Endothelial cell (in vitro differentiated cells): ENCODE data around the gene AQP7. TPM values are rescaled to one million over a fixed set of nuclear protein-coding genes. Genes with fewer than 3 reads are reported as not detected.

Experiments used
- DNase-seq: peaks from one replicate; pipeline ENCODE4 v3.0.0; 2021; ENCODE audit warnings: low spot score
- H3K27ac Mint-ChIP-seq: one replicate; pipeline ENCODE4 v1.8.0; 2021; ENCODE audit warnings: mixed read lengths, inconsistent platforms; ENCODE audit not compliant: unreplicated experiment
- H3K27me3 Mint-ChIP-seq: one replicate; pipeline ENCODE4 v1.8.0; 2021; ENCODE audit warnings: mild to moderate bottlenecking, moderate library complexity, mixed read lengths, inconsistent platforms; ENCODE audit not compliant: unreplicated experiment
- H3K36me3 Mint-ChIP-seq: one replicate; pipeline ENCODE4 v1.8.0; 2021; ENCODE audit warnings: mild to moderate bottlenecking, low read depth, mixed read lengths, inconsistent platforms; ENCODE audit not compliant: unreplicated experiment
- H3K4me1 Mint-ChIP-seq: one replicate; pipeline ENCODE4 v1.8.0; 2021; ENCODE audit warnings: mild to moderate bottlenecking, mixed read lengths, inconsistent platforms; ENCODE audit not compliant: unreplicated experiment
- H3K4me3 Mint-ChIP-seq: one replicate; pipeline ENCODE4 v1.8.0; 2021; ENCODE audit warnings: mild to moderate bottlenecking, mixed read lengths, inconsistent platforms; ENCODE audit not compliant: unreplicated experiment
- H3K9me3 Mint-ChIP-seq: one replicate; pipeline ENCODE4 v1.8.0; 2021; ENCODE audit warnings: mixed read lengths, inconsistent platforms; ENCODE audit not compliant: unreplicated experiment
- total RNA-seq: library from RNA; stranded (reverse); fragmentation: NEBNext Ultra II Directional; extraction: Animal tissue kit (Norgen Biotek cat#: 25700); gene quantifications from one replicate; pipeline ENCODE4 v1.2.1, GENCODE V29; 2021; ENCODE audit not compliant: unreplicated experiment
- TF ChIP-seq, protein P1 (sequence below): fragments of 200-600 bp; sonication (generic); IDR thresholded peaks from one replicate; pipeline ENCODE4 v1.5.0; 2021; ENCODE audit warnings: antibody characterized with exemption; ENCODE audit not compliant: unreplicated experiment

The AQP7 gene
- total RNA-seq, 1 donor from 2014 or later = 0.64 TPM

DNA sequence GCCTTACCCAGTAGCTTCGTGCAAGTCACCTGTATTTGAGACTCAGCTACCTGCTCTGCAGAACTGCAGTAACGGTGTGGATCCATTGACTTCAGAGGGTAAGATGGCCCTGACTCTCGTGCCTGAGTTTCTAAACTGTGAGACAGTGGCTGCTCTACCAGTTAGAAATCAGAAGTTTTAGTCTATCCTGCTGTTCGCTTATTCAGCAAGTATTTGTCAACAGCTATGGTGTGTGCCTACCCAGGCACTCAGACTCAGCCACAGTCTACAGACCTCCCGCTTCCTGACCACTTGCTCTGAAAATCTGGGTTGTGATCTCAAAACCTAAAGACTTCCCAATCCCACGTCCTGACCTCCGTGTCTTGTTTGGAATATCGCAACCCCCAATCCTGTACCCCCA, 31.5 kb upstream of the AQP7 start:
- peaks cover 31% of the 10 kb centered on the region for H3K4me1 Mint-ChIP-seq
- H3K27me3 Mint-ChIP-seq = peaks cover 9% of the 10 kb centered on the region
- no peak for DNase-seq
- no peak overlapping the region for H3K4me3 Mint-ChIP-seq
- TF ChIP-seq, protein P1, sequence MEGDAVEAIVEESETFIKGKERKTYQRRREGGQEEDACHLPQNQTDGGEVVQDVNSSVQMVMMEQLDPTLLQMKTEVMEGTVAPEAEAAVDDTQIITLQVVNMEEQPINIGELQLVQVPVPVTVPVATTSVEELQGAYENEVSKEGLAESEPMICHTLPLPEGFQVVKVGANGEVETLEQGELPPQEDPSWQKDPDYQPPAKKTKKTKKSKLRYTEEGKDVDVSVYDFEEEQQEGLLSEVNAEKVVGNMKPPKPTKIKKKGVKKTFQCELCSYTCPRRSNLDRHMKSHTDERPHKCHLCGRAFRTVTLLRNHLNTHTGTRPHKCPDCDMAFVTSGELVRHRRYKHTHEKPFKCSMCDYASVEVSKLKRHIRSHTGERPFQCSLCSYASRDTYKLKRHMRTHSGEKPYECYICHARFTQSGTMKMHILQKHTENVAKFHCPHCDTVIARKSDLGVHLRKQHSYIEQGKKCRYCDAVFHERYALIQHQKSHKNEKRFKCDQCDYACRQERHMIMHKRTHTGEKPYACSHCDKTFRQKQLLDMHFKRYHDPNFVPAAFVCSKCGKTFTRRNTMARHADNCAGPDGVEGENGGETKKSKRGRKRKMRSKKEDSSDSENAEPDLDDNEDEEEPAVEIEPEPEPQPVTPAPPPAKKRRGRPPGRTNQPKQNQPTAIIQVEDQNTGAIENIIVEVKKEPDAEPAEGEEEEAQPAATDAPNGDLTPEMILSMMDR = no peak
- H3K27ac Mint-ChIP-seq = no peak overlapping the region
- no peaks in the 10 kb centered on the region for H3K36me3 Mint-ChIP-seq
- H3K9me3 Mint-ChIP-seq = no peaks in the 10 kb centered on the region

DNA sequence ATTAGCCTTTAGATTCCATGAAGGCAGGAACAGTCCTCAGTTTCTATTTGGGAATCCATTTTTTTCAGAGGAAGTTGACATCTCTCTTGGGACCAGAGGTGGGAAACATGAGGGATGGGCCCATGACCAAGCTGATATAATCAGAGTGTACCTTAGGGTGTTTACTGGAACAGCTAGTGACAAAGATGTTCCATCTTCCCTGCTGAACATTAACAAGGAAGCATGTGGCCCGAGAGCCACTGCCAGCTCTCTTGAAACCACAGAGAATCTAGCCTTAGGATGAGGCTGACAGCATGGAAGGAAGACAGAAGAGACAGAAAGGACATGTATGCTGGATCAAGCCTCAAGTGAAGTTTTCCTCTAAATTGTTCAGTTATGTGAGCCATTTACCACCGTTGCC, 29.1 kb upstream of the AQP7 start:
- DNase-seq = no peak
- Mint-ChIP-seq H3K27me3 (peaks cover 13% of the 10 kb centered on the region), H3K36me3 (no peaks in the 10 kb centered on the region), H3K4me1 (peaks cover 15% of the 10 kb centered on the region), H3K9me3 (no peaks in the 10 kb centered on the region), H3K4me3 (no peak overlapping the region), H3K27ac (no peak overlapping the region)
- TF ChIP-seq, protein P1 = no peak

DNA sequence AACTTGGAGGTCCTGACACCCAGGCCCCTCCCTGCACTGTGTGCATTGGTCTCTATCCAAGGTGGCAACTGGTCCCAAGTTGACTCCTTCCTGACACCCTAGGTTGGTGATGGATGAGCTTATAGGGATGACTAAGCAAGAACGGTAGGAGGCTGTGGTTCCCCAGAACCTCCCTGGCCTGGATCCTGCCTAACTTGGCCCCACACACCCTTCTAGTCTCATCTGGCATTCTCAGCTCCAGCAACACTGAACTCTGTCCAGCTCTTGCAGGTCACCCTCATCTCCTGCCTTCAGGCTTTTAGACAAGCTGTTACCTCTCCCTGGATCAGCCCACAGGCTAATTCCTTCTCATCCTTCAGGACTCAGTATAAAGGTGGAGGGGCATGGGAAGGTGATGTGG, 28.6 kb upstream of the AQP7 start:
- peaks cover 10% of the 10 kb centered on the region for H3K4me1 Mint-ChIP-seq
- no peaks in the 10 kb centered on the region for H3K9me3 Mint-ChIP-seq
- no peak for DNase-seq
- peaks cover 13% of the 10 kb centered on the region for H3K27me3 Mint-ChIP-seq
- no peak overlapping the region for H3K4me3 Mint-ChIP-seq
- TF ChIP-seq, protein P1 = no peak
- H3K36me3 Mint-ChIP-seq = no peaks in the 10 kb centered on the region
- H3K27ac Mint-ChIP-seq = no peak overlapping the region

DNA sequence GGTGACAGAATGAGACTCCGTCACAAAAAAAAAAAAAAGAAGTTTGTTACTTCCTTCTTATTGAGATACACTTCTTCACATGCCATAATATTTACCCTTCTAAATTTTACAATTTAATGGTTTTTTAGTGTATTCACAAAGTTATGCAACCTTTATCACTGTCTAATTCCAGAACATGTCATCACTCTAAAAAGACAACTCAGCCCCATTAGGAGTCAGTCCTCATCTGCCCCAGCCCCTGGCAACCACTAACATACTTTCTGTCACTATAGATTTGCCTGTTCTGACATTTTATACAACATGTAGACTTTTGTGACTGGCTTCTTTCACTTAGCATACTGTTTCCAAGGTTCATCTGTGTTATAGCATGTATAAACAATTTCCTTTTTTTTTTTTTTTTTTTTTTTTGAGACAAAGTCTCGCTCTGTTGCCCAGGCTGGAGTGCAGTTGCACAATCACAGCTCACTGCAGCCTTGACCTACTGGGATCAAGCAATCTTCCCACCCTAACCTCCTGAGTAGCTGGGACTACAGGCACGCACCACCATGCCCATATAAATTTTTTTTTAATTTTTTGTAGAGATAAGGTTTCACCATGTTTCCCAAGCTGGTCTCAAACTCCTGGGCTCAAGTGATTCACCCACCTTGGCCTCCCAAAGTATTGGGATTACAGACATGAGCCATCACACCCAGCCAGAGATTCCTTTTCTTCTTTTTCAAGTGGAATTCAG, 27.1 kb upstream of the AQP7 start:
- H3K4me1 Mint-ChIP-seq = peaks cover 4% of the 10 kb centered on the region
- no peaks in the 10 kb centered on the region for H3K9me3 Mint-ChIP-seq
- no peaks in the 10 kb centered on the region for H3K36me3 Mint-ChIP-seq
- DNase-seq = no peak
- no peak overlapping the region for H3K4me3 Mint-ChIP-seq
- H3K27ac Mint-ChIP-seq = no peak overlapping the region
- TF ChIP-seq, protein P1 = no peak
- peaks cover 9% of the 10 kb centered on the region for H3K27me3 Mint-ChIP-seq

DNA sequence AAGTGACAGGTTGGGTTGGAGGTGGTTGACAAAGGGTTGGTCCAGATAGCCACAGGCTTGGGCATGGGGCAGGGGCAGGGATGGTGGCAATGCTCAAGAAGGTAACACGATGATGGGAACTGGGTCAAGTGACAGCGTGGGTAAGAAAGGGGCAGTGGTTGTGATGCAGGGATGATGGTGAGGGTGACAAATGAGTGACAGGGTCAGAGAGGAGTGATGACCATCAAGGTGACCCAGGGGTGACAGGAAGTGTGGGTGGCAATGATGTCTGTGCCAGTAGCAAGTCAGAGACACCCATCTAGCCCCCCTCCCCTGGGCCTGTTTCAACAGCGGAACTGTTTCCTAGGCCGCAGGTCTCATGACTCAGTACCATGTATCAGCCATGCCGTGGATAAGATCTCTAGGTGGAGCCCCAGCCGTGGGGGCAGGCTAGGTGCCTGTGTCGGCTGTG, 24.5 kb upstream of the AQP7 start:
- Mint-ChIP-seq H3K9me3 (no peaks in the 10 kb centered on the region), H3K27ac (no peak overlapping the region), H3K4me1 (no peaks in the 10 kb centered on the region), H3K27me3 (peaks cover 9% of the 10 kb centered on the region), H3K36me3 (no peaks in the 10 kb centered on the region), H3K4me3 (no peak overlapping the region)
- no peak for DNase-seq
- TF ChIP-seq, protein P1 = no peak
